Adrenal gland (tissue), 5 donors: ENCODE measurements around the gene PLXNA2.

Experiments used
- POLR2A ChIP-seq, 2 donors: fragments of 450-650 bp; IDR thresholded peaks; one replicate each; pipeline ENCODE4 v1.6.1; 2017; ENCODE audit warnings: antibody characterized with exemption in 2 of 2, mild to moderate bottlenecking in 2 of 2, moderate library complexity in 1 of 2
- TF ChIP-seq, protein P1 (sequence below), 6 experiments: fragments of 450-650 bp in 4 of 6; fragments of 200-600 bp in 2 of 6; sonication (generic) in 1 of 6; IDR thresholded peaks; 1 replicate in 5 of 6; 2 replicates in 1 of 6; pipeline versions ENCODE4 v1.5.1 to v1.8.0; 2016 to 2021; ENCODE audit warnings: antibody characterized with exemption in 6 of 6, mild to moderate bottlenecking in 2 of 6, moderate library complexity in 1 of 6
- donor health status: DM: no; HTN: no; CAD: no.

GRCh38 chr1:208093046-208093445 lies 151.1 kb downstream of the PLXNA2 start:
- TF ChIP-seq, protein P1, sequence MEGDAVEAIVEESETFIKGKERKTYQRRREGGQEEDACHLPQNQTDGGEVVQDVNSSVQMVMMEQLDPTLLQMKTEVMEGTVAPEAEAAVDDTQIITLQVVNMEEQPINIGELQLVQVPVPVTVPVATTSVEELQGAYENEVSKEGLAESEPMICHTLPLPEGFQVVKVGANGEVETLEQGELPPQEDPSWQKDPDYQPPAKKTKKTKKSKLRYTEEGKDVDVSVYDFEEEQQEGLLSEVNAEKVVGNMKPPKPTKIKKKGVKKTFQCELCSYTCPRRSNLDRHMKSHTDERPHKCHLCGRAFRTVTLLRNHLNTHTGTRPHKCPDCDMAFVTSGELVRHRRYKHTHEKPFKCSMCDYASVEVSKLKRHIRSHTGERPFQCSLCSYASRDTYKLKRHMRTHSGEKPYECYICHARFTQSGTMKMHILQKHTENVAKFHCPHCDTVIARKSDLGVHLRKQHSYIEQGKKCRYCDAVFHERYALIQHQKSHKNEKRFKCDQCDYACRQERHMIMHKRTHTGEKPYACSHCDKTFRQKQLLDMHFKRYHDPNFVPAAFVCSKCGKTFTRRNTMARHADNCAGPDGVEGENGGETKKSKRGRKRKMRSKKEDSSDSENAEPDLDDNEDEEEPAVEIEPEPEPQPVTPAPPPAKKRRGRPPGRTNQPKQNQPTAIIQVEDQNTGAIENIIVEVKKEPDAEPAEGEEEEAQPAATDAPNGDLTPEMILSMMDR (IDR thresholded peaks at IDR 0.05): no peak
- TF ChIP-seq POLR2A (IDR thresholded peaks at IDR 0.05): no peak
